Measurements from ENCODE around the gene CCT5. TPM values are rescaled to one million over a fixed set of nuclear protein-coding genes. Genes with fewer than 3 reads are reported as not detected.
"Not testable (repeated sequence)": the region's sequence is repeated elsewhere in the genome, so short reads cannot be mapped to it uniquely, and the experiment has no call there.

Gene CCT5
- total RNA-seq, 6 experiments from 2014 or later: 274 to 362 (median 330) TPM

- Mint-ChIP-seq H3K27me3 (ENCODE audit: insufficient read depth) (0 out of 2 replicates have a peak, but pooled peaks cover 2% of the 10 kb centered on the region), H3K9me3 (no peaks in the 10 kb centered on the region), H3K36me3 (ENCODE audit: low read depth) (peaks cover 35% of the 10 kb centered on the region), H3K4me1 (ENCODE audit: low read depth) (peaks cover 34% of the 10 kb centered on the region), H3K4me3 (no peak overlapping the region), H3K27ac (peak overlapping the region; percentile 52)
- no peak for TF ChIP-seq CTCF (IDR thresholded peaks at IDR 0.05)
- no peak for DNase-seq
Observed at GRCh38 chr5:10266839-10267238, 16.8 kb downstream of the CCT5 start.

- Mint-ChIP-seq H3K9me3 (no peaks in the 10 kb centered on the region), H3K27ac (0 out of 2 replicates have a peak overlapping the region, but pooled peaks have one; percentile 52), H3K36me3 (ENCODE audit: low read depth) (peaks cover 24% of the 10 kb centered on the region), H3K4me3 (no peak overlapping the region), H3K27me3 (ENCODE audit: insufficient read depth) (peaks cover 4% of the 10 kb centered on the region; the same call in 1 of the 2 replicates), H3K4me1 (ENCODE audit: low read depth) (peaks cover 26% of the 10 kb centered on the region)
- DNase-seq: no peak
- no peak for TF ChIP-seq CTCF (IDR thresholded peaks at IDR 0.05)
Observed at GRCh38 chr5:10268100-10268499, 18.0 kb downstream of the CCT5 start.

- H3K36me3 Mint-ChIP-seq (ENCODE audit: low read depth): no peaks in the 10 kb centered on the region
- peaks cover 8% of the 10 kb centered on the region for H3K4me1 Mint-ChIP-seq (ENCODE audit: low read depth)
- peaks cover 4% of the 10 kb centered on the region for H3K27me3 Mint-ChIP-seq (ENCODE audit: insufficient read depth)
- H3K27ac Mint-ChIP-seq: no peak overlapping the region
- DNase-seq: no peak
- H3K4me3 Mint-ChIP-seq: no peak overlapping the region
- TF ChIP-seq CTCF (IDR thresholded peaks at IDR 0.05): no peak
- no peaks in the 10 kb centered on the region for H3K9me3 Mint-ChIP-seq
Observed at GRCh38 chr5:10272053-10272874, 22.2 kb downstream of the CCT5 start.

GRCh38 chr5:10272875-10273209, 22.8 kb downstream of the CCT5 start:
- H3K4me1 Mint-ChIP-seq (ENCODE audit: low read depth); H3K27me3 Mint-ChIP-seq (ENCODE audit: insufficient read depth); H3K4me3 Mint-ChIP-seq; H3K9me3 Mint-ChIP-seq; DNase-seq; H3K27ac Mint-ChIP-seq; H3K36me3 Mint-ChIP-seq (ENCODE audit: low read depth): not testable (repeated sequence)

GRCh38 chr5:10275460-10275859, 25.4 kb downstream of the CCT5 start:
- TF ChIP-seq CTCF (IDR thresholded peaks at IDR 0.05): no peak
- no peaks in the 10 kb centered on the region for H3K9me3 Mint-ChIP-seq
- no peaks in the 10 kb centered on the region for H3K4me1 Mint-ChIP-seq (ENCODE audit: low read depth)
- H3K27ac Mint-ChIP-seq: no peak overlapping the region
- no peak overlapping the region for H3K4me3 Mint-ChIP-seq
- peaks cover 8% of the 10 kb centered on the region; the same call in 1 of the 2 replicates for H3K36me3 Mint-ChIP-seq (ENCODE audit: low read depth)
- H3K27me3 Mint-ChIP-seq (ENCODE audit: insufficient read depth): peaks cover 2% of the 10 kb centered on the region
- DNase-seq: no peak

- no peak for TF ChIP-seq CTCF (IDR thresholded peaks at IDR 0.05)
- Mint-ChIP-seq H3K27me3 (ENCODE audit: insufficient read depth) (peaks cover 2% of the 10 kb centered on the region), H3K4me3 (no peak overlapping the region), H3K9me3 (no peaks in the 10 kb centered on the region), H3K4me1 (ENCODE audit: low read depth) (no peaks in the 10 kb centered on the region), H3K27ac (no peak overlapping the region), H3K36me3 (ENCODE audit: low read depth) (peaks cover 8% of the 10 kb centered on the region; the same call in 1 of the 2 replicates)
- DNase-seq: no peak
Observed at GRCh38 chr5:10275991-10276390, 25.9 kb downstream of the CCT5 start.

Measured in HFFc6 (cell line).